Lower leg skin (tissue), 4 donors: ENCODE measurements around the gene CD109. TPM values are rescaled to one million over a fixed set of nuclear protein-coding genes. Genes with fewer than 3 reads are reported as not detected.
"Not testable (repeated sequence)": the region's sequence is repeated elsewhere in the genome, so short reads cannot be mapped to it uniquely, and the experiment has no call there.

Source experiments
- DNase-seq, 2 donors: peaks; one replicate each; pipeline ENCODE4 v3.0.0-alpha.2; 2019; ENCODE audit warnings: low spot score in 2 of 2
- H3K4me3 ChIP-seq: fragments of 200-600 bp; sonication (generic); 2 replicates; pipeline ENCODE4 v1.5.1; 2017; ENCODE audit warnings: mild to moderate bottlenecking, low read depth; ENCODE audit not compliant: poor library complexity, severe bottlenecking
- CTCF ChIP-seq, 3 donors: fragments of 450-650 bp; IDR thresholded peaks; one replicate each; pipeline ENCODE4 v1.5.1; 2016; ENCODE audit warnings: antibody characterized with exemption in 3 of 3, mild to moderate bottlenecking in 3 of 3, moderate library complexity in 2 of 3
- POLR2A ChIP-seq, 2 donors: fragments of 450-650 bp; IDR thresholded peaks; one replicate each; pipeline ENCODE4 v1.6.1; 2016 to 2017; ENCODE audit warnings: antibody characterized with exemption in 2 of 2, mild to moderate bottlenecking in 1 of 2, moderate library complexity in 1 of 2
- WGBS, 2 donors: methylation state at CpG; one replicate each; pipeline ENCODE4 v1.1.5; 2018; 5-methylcytosine and 5-hydroxymethylcytosine counted together
- intact Hi-C: fragments of 100-400 bp; cut with DNase I; formaldehyde crosslinking; loops from one replicate; pipeline ENCODE4 v1.15.0; 2023; ENCODE audit warnings: low total_unique reads
- total RNA-seq, 4 donors: library from RNA; depleted of rRNA; stranded (reverse); fragments of >200 nt; gene quantifications; one replicate each; pipeline ENCODE4 v1.1.0, GENCODE V29; 2016

CD109 gene
- total RNA-seq, 4 donors from 2014 or later = 26.1 to 51.7 (median 33.3) TPM

GRCh38 chr6:73680289-73680918 lies 15.6 kb upstream of the CD109 start:
- H3K4me3 ChIP-seq = no peak overlapping the region
- intact Hi-C loops = no loop called here
- no peak for DNase-seq
- WGBS, 2 donors = 47 to 55% methylated on average over 5 of the region's 5 CpGs
- TF ChIP-seq CTCF (IDR thresholded peaks at IDR 0.05) = no peak

DNA sequence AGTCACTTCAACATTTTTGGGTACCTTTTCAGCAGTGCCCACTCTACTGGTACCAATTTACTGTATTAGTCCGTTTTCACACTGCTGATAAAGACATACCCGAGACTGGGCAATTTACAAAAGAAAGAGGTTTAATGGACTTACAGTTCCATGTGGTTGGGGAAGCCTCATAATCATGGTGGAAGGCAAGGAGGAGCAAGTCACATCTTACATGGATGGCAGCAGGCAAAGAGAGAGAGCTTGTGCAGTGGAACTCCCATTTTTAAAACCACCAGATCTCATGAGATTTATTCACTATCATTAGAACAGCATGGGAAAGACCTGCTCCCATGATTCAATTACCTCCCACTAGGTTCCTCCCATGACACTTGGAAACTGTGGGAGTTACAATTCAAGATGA lies 12.4 kb upstream of the CD109 start:
- DNase-seq, H3K4me3 ChIP-seq, intact Hi-C loops: not testable (repeated sequence)
- WGBS, 2 donors = 86 to 93% methylated on average over 2 of the region's 2 CpGs

GRCh38 chr6:73688351-73688750 lies 7.7 kb upstream of the CD109 start:
- DNase-seq = no peak
- TF ChIP-seq CTCF (IDR thresholded peaks at IDR 0.05) (no peak), POLR2A (IDR thresholded peaks at IDR 0.05) (no peak)

GRCh38 chr6:73690056-73690455 lies 5.9 kb upstream of the CD109 start:
- intact Hi-C loops = no loop called here
- WGBS, 2 donors = 87 to 92% methylated on average over 5 of the region's 5 CpGs

More at GRCh38 chr6:73688351-73688750, 7.7 kb upstream of the CD109 start:
- intact Hi-C loops = no loop called here
- H3K4me3 ChIP-seq = no peak overlapping the region
- WGBS, 2 donors = 67 to 72% methylated on average over 1 of the region's 1 CpG

GRCh38 chr6:73691512-73691911 lies 4.5 kb upstream of the CD109 start:
- no peak for DNase-seq
- intact Hi-C loops = no loop called here
- TF ChIP-seq CTCF (IDR thresholded peaks at IDR 0.05) (no peak), POLR2A (IDR thresholded peaks at IDR 0.05) (no peak)

More at GRCh38 chr6:73690056-73690455, 5.9 kb upstream of the CD109 start:
- H3K4me3 ChIP-seq = no peak overlapping the region
- no peak for TF ChIP-seq POLR2A (IDR thresholded peaks at IDR 0.05)
- TF ChIP-seq CTCF (IDR thresholded peaks at IDR 0.05) = no peak
- DNase-seq = no peak

GRCh38 chr6:73694711-73695411 lies 1.1 kb upstream of the CD109 start:
- no peak overlapping the region for H3K4me3 ChIP-seq
- TF ChIP-seq CTCF (IDR thresholded peaks at IDR 0.05) (no peak), POLR2A (IDR thresholded peaks at IDR 0.05) (no peak)
- WGBS, 2 donors = 33 to 41% methylated on average over 5 of the region's 5 CpGs
- intact Hi-C loops = no loop called here
- DNase-seq = no peak

More at GRCh38 chr6:73691512-73691911, 4.5 kb upstream of the CD109 start:
- H3K4me3 ChIP-seq = no peak overlapping the region
